ENCODE results near the gene IL17RE. TPM values are rescaled to one million over a fixed set of nuclear protein-coding genes. Genes with fewer than 3 reads are reported as not detected.
A peak's percentile ranks its signal among the peaks of the same experiment; 100 is the strongest.
"Not testable (repeated sequence)": the region's sequence is repeated elsewhere in the genome, so short reads cannot be mapped to it uniquely, and the experiment has no call there.

IL17RE gene
- total RNA-seq, 4 donors from 2014 or later = 3.7 to 8.1 (median 6.7) TPM

DNA sequence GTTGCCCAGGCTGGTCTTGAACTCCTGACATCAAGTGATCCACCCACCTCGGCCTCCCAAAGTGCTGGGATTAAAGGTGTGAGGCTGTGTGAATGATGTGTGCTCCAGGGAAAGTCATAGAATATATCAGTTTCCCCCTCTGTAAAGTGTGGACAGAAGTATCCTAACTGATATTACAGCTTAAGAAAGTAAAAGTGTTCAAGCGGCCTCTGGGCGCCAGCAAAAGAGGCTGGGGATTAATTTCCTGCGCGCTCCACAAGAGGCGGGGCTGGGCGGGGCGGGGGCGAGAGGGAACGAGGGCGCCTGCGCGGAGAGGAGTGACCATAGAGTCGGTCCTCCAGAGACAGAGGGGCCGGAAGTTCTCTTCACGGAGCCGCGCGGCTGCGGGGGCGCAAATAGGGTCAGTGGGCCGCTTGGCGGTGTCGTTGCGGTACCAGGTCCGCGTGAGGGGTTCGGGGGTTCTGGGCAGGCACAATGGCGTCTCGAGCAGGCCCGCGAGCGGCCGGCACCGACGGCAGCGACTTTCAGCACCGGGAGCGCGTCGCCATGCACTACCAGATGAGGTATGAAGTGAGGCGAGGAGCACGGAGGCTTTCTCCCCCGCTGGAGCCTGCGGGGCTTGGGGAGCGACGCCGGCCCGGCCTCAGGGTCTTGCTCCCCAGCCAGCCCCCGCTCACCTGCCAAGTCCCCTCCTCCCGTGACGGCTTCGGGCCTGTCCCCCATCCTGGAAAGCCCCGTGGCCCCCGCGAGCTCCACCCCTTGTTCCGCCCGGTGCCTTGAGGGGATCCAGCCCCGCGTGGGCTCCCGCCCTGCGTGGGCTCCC, 12.2 kb upstream of the IL17RE start, which contains the start of gene JAGN1:
JAGN1 (plus strand) TSS at position 362 of the 823 bp plus-strand sequence; CDS start at position 475, 113 bp downstream.
- peak; percentile 86 for DNase-seq
- WGBS, 2 donors = 1% methylated on average over 26 to 32 of the region's 62 CpGs
- TF ChIP-seq POLR2A (IDR thresholded peaks at IDR 0.05) = peak in 1 of 2 donors; percentile 79
- TF ChIP-seq CTCF (IDR thresholded peaks at IDR 0.05) = no peak
- no peaks in the 10 kb centered on the region for H3K9me3 ChIP-seq
- intact Hi-C loops (cut with DNase I) = no loop called here
- H3K4me1 ChIP-seq = peaks cover 11 to 14% of the 10 kb centered on the region in 2 donors
- H3K27me3 ChIP-seq = no peaks in the 10 kb centered on the region
- H3K36me3 ChIP-seq = peaks cover 7 to 13% of the 10 kb centered on the region in 2 donors
- H3K27ac ChIP-seq = peak within 1 kb of the TSS; percentile 78 to 94 (median 90)
- H3K4me3 ChIP-seq (replicated peaks in 1 of 3) = peak within 1 kb of the TSS; percentile 85 to 97 (median 92)

DNA sequence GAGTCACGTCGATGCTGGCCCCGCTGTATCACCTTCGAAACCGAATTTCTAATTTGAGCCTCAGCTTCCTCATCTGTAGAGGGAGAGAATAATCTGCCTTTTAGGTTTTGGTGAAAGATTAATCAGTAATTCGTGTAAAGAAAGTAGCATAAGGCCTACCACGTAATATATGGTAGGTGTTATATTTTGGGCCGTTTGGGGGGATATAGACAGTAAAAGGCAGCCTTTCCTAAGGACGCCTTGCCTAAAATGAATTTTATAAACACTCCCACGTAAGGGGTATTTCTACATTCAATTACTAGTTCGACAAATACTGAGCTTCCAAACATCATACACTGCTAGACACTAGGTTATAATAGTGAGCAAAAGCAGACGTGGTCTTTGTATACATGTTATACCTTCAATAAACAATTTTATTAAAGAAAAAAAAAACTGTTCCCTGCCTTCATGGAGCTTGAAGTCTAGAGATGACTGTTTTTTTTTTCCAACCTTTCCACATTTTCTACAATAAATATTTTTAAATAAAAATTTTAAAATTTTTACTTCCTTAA, 11.5 kb upstream of the IL17RE start:
- Histone ChIP-seq H3K36me3 (peaks cover 7 to 13% of the 10 kb centered on the region in 2 donors), H3K27ac (peak overlapping the region; percentile 78 to 94 (median 90)), H3K9me3 (no peaks in the 10 kb centered on the region), H3K27me3 (no peaks in the 10 kb centered on the region), H3K4me1 (peaks cover 11 to 14% of the 10 kb centered on the region in 2 donors), H3K4me3 (replicated peaks in 1 of 3) (peak overlapping the region; percentile 85 to 97 (median 92))
- WGBS, 2 donors = 10 to 12% methylated on average over 12 of the region's 12 CpGs
- intact Hi-C loops (cut with DNase I) = no loop called here
- TF ChIP-seq CTCF (IDR thresholded peaks at IDR 0.05) (no peak), POLR2A (IDR thresholded peaks at IDR 0.05) (no peak)
- DNase-seq = no peak

- no peaks in the 10 kb centered on the region for H3K27me3 ChIP-seq
- H3K4me3 ChIP-seq (replicated peaks in 1 of 3) = no peak overlapping the region
- H3K9me3 ChIP-seq = no peaks in the 10 kb centered on the region
- no peak for DNase-seq
- no peak overlapping the region for H3K27ac ChIP-seq
- WGBS, 2 donors = 85 to 86% methylated on average over 1 of the region's 1 CpG
- peaks cover 11 to 14% of the 10 kb centered on the region in 2 donors for H3K4me1 ChIP-seq
- H3K36me3 ChIP-seq = peaks cover 7 to 13% of the 10 kb centered on the region in 2 donors
- intact Hi-C loops (cut with DNase I) = no loop called here
- TF ChIP-seq CTCF (IDR thresholded peaks at IDR 0.05) (no peak), POLR2A (IDR thresholded peaks at IDR 0.05) (no peak)
These were observed 8.9 kb upstream of the IL17RE start for GRCh38 chr3:9893739-9894138.

DNA sequence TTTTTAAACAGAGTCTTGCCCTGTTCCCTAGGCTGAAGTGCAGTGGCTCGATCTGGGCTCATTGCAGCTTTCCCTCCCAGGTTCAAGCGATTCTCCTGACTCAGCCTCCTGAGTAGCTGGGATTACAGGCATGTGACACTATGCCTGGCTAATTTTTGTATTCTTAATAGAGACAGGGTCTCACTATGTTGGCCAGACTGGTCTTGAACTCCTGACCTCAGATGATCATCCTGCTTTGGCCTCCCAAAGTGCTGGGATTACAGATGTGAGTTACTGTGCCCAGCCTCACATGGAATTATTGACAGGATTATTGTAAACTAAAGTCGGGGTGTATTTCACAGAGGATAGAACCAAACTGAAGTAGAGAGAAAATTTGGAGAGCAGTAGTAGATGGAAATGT, 6.9 kb upstream of the IL17RE start:
- WGBS, 2 donors = 92 to 93% methylated on average over 3 of the region's 3 CpGs
- H3K27ac ChIP-seq; H3K4me3 ChIP-seq (replicated peaks in 1 of 3); H3K9me3 ChIP-seq; intact Hi-C loops (cut with DNase I); DNase-seq; H3K27me3 ChIP-seq: not testable (repeated sequence)
- Histone ChIP-seq H3K36me3 (peaks cover 7 to 13% of the 10 kb centered on the region in 2 donors), H3K4me1 (peaks cover 11% of the 10 kb centered on the region in 2 donors)

GRCh38 chr3:9896755-9897407, 5.8 kb upstream of the IL17RE start:
- H3K4me1 ChIP-seq; H3K9me3 ChIP-seq; H3K27ac ChIP-seq; intact Hi-C loops (cut with DNase I); H3K4me3 ChIP-seq (replicated peaks in 1 of 3); DNase-seq; H3K27me3 ChIP-seq: not testable (repeated sequence)
- H3K36me3 ChIP-seq = peaks cover 7 to 13% of the 10 kb centered on the region in 2 donors
- WGBS, 2 donors = 94 to 96% methylated on average over 10 of the region's 10 CpGs
